T-helper 1 cell treated with Interleukin-12 subunit alpha and Interleukin-12 subunit beta and Interleukin-4 antibody, amounts not matched to agents 30 μg/mL and 1 μg/mL, for 36 hours (primary cell): ENCODE measurements around the gene LSM5.
"Not testable (repeated sequence)": the region's sequence is repeated elsewhere in the genome, so short reads cannot be mapped to it uniquely, and the experiment has no call there.

Source experiments
- H3K27ac Mint-ChIP-seq: one replicate; pipeline ENCODE4 v1.8.0; 2021; ENCODE audit warnings: mild to moderate bottlenecking, mixed read lengths
- H3K27me3 Mint-ChIP-seq: one replicate; pipeline ENCODE4 v1.8.0; 2021; ENCODE audit warnings: low read depth, mixed read lengths
- H3K36me3 Mint-ChIP-seq: one replicate; pipeline ENCODE4 v1.8.0; 2021; ENCODE audit warnings: low read depth, mixed read lengths
- H3K4me1 Mint-ChIP-seq: one replicate; pipeline ENCODE4 v1.8.0; 2021; ENCODE audit warnings: low read depth, mixed read lengths
- H3K4me3 Mint-ChIP-seq: one replicate; pipeline ENCODE4 v1.8.0; 2021; ENCODE audit warnings: mild to moderate bottlenecking, moderate library complexity, mixed read lengths
- H3K9me3 Mint-ChIP-seq: one replicate; pipeline ENCODE4 v1.8.0; 2021; ENCODE audit warnings: mixed read lengths

LSM5 gene

DNA sequence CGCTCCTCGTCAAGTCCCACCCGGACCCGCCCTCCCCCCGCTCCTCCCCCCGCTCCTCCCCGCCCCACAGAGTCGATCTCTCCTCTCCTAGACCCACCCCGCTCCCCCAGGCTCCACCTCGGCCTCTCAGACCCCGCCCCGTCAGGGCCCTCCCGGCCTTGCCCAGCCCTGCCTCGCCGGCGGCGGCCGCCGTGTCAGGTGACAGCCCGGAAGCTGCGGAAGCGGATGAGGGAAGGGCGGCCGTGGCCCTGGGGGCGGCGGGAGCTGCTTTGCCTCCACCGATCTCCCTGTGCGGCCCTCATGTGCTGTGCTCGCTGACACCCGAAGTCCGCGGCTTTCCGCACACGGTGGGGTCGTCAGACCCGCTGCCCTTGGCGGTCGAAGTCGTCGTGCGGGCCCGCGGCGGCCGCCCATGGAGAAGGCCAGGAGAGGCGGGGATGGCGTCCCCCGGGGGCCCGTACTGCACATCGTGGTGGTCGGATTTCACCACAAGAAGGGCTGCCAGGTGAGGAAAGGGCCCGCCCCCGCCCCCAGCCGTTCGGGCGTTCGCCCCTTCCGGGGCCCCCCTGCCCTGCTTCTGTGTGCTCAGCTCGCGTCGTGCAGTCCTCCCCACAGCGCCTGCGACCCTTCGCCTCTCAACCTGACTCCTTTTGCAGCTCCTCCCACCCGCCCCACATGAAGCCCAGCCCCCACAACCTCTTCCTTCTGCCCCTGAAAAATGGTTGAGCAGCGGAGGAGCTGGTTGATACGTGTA lies 5.3 kb upstream of the LSM5 start, which contains the start of gene AVL9:
AVL9 (plus strand) TSS at position 192 of the 754 bp plus-strand sequence; CDS start at position 413, 221 bp downstream.
- H3K27ac Mint-ChIP-seq: peak within 1 kb of the TSS; percentile 93
- H3K9me3 Mint-ChIP-seq: no peaks in the 10 kb centered on the region
- peak within 1 kb of the TSS; percentile 95 for H3K4me3 Mint-ChIP-seq
- H3K27me3 Mint-ChIP-seq: no peaks in the 10 kb centered on the region
- H3K4me1 Mint-ChIP-seq: peaks cover 22% of the 10 kb centered on the region
- H3K36me3 Mint-ChIP-seq: peaks cover 10% of the 10 kb centered on the region

DNA sequence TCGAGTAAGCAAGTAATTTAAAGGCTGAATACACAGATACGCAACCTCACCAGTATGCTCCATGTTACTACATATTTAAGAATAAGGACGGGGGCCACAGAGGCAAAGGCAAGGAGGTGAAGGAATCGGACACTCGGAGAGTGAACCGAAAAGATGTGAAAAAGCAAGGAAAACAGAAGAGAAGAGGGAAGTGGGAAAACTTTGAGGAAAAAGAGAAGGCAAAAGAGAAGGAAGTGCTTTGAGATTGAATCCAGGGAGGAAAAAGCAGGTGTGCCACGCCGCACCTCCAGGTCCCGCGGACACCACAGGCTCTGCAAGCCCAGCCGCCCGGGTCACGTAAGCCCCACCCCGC lies 4.7 kb upstream of the LSM5 start:
- Mint-ChIP-seq H3K9me3 (no peaks in the 10 kb centered on the region), H3K4me3 (peak overlapping the region; percentile 95), H3K36me3 (peaks cover 7% of the 10 kb centered on the region), H3K4me1 (peaks cover 21% of the 10 kb centered on the region), H3K27ac (peak overlapping the region; percentile 81), H3K27me3 (no peaks in the 10 kb centered on the region)

GRCh38 chr7:32489788-32490126 lies 423 bp downstream of the LSM5 start:
- peaks cover 23% of the 10 kb centered on the region for H3K4me1 Mint-ChIP-seq
- peaks cover 14% of the 10 kb centered on the region for H3K36me3 Mint-ChIP-seq
- no peaks in the 10 kb centered on the region for H3K27me3 Mint-ChIP-seq
- peak overlapping the region; percentile 85 for H3K4me3 Mint-ChIP-seq
- H3K27ac Mint-ChIP-seq: peak overlapping the region; percentile 88
- no peaks in the 10 kb centered on the region for H3K9me3 Mint-ChIP-seq

- Mint-ChIP-seq H3K27me3 (peaks cover 2% of the 10 kb centered on the region), H3K27ac (no peak overlapping the region), H3K36me3 (peaks cover 10% of the 10 kb centered on the region), H3K4me3 (no peak overlapping the region), H3K4me1 (peaks cover 2% of the 10 kb centered on the region), H3K9me3 (no peaks in the 10 kb centered on the region)
These were observed 8.3 kb downstream of the LSM5 start for GRCh38 chr7:32481921-32482320.

DNA sequence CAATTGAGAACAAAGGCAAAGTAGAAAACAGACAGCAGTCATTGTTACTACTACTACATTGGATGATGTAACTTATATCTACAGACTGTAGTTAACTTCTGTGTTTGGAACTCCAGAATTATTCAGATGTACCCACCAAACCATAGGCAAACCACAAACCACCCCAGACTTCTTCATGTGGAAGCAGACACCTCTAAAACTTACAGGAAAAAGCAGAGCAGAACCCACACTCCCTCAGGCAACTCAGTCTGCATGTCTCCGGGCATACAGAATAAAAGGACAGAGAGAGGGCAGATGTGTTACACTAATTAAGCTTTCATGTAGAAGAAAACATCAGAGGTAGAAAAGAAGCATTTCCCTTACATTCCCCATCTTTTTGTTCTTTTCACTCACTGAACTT lies 9.0 kb downstream of the LSM5 start:
- Mint-ChIP-seq H3K4me3 (no peak overlapping the region), H3K27me3 (peaks cover 2% of the 10 kb centered on the region), H3K27ac (no peak overlapping the region), H3K9me3 (no peaks in the 10 kb centered on the region), H3K4me1 (peaks cover 2% of the 10 kb centered on the region), H3K36me3 (peaks cover 10% of the 10 kb centered on the region)

GRCh38 chr7:32479574-32480200 lies 10.5 kb downstream of the LSM5 start:
- peaks cover 2% of the 10 kb centered on the region for H3K4me1 Mint-ChIP-seq
- H3K9me3 Mint-ChIP-seq: no peaks in the 10 kb centered on the region
- no peak overlapping the region for H3K4me3 Mint-ChIP-seq
- no peak overlapping the region for H3K27ac Mint-ChIP-seq
- peaks cover 2% of the 10 kb centered on the region for H3K27me3 Mint-ChIP-seq
- peaks cover 2% of the 10 kb centered on the region for H3K36me3 Mint-ChIP-seq

DNA sequence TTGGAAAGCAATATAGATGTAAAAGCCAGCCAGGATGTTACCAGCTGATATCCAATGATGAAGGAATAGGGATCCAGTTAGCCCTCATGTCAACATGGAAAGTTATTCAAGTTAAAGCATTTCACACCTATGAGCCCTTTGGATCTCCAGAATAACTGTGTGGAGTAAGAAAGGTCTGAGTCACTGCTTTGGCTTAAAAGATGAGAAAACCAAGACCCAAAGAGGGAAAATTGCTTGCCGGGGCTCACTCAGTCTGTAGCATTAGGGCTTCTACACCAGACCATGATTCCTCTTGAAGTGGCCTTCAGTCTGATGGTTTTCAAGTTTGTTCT lies 12.6 kb downstream of the LSM5 start:
- Mint-ChIP-seq H3K27me3 (peaks cover 2% of the 10 kb centered on the region), H3K4me3 (no peak overlapping the region), H3K27ac (no peak overlapping the region), H3K9me3 (no peaks in the 10 kb centered on the region), H3K4me1 (peaks cover 2% of the 10 kb centered on the region), H3K36me3 (no peaks in the 10 kb centered on the region)

DNA sequence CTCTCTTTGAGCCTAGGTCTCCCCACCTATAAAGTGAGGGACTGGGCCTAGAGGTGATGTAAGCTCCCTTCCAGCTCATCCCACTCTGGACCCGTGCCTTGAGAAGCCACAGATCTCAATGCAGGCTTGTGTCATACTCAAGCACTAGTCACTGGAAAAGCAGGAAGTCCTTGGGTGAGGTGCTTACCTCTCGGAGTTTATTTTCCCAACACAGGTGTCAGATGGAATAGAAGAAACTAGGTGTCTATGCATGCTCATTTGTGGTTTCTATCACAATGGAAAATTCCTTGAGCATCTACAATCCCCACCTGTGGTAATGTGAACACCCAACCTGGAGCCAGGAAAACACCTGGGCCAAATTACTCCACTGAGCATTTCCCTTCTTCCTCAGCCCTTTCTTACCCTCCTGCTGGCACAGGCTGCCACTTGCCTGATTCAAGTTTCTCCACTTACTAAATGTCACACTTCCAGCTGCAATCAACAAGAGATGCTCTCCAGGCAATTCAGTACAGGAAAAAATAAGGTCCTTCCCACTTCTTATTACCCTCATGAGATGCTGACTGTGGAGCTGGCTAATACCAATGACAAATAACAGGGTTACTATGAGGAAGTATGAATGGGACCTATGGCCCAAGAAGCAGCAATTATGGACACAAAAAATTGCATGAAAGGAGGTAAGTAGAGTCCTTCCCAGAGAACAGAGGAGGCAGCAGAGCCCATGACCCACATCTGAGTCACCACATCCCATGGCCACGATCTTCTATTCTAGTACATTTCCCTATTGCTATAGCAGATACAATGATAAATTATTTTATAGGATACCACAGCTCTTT lies 13.1 kb downstream of the LSM5 start:
- peaks cover 2% of the 10 kb centered on the region for H3K4me1 Mint-ChIP-seq
- H3K4me3 Mint-ChIP-seq: no peak overlapping the region
- no peaks in the 10 kb centered on the region for H3K36me3 Mint-ChIP-seq
- no peak overlapping the region for H3K27ac Mint-ChIP-seq
- no peaks in the 10 kb centered on the region for H3K9me3 Mint-ChIP-seq
- peaks cover 4% of the 10 kb centered on the region for H3K27me3 Mint-ChIP-seq

- H3K4me1 Mint-ChIP-seq: no peaks in the 10 kb centered on the region
- H3K27ac Mint-ChIP-seq: no peak overlapping the region
- no peaks in the 10 kb centered on the region for H3K36me3 Mint-ChIP-seq
- no peaks in the 10 kb centered on the region for H3K9me3 Mint-ChIP-seq
- H3K4me3 Mint-ChIP-seq: no peak overlapping the region
- H3K27me3 Mint-ChIP-seq: peaks cover 3% of the 10 kb centered on the region
These were observed 16.2 kb downstream of the LSM5 start for GRCh38 chr7:32474008-32474407.

DNA sequence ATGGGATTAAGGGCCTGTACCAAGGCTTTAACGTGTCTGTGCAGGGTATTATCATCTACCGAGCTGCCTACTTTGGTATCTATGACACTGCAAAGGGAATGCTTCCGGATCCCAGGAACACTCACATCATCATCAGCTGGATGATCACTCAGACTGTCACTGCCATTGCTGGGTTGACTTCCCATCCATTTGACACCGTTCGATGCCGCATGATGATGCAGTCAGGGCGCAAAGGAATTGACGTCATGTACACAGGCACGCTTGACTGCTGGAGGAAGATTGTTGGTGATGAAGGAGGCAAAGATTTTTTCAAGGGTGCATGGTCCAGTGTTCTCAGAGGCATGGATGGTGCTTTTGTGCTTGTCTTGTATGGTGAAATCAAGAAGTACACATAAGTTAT lies 18.2 kb downstream of the LSM5 start:
- H3K27me3 Mint-ChIP-seq: peaks cover 3% of the 10 kb centered on the region
- H3K27ac Mint-ChIP-seq: no peak overlapping the region
- no peaks in the 10 kb centered on the region for H3K36me3 Mint-ChIP-seq
- no peaks in the 10 kb centered on the region for H3K9me3 Mint-ChIP-seq
- no peak overlapping the region for H3K4me3 Mint-ChIP-seq
- H3K4me1 Mint-ChIP-seq: no peaks in the 10 kb centered on the region

DNA sequence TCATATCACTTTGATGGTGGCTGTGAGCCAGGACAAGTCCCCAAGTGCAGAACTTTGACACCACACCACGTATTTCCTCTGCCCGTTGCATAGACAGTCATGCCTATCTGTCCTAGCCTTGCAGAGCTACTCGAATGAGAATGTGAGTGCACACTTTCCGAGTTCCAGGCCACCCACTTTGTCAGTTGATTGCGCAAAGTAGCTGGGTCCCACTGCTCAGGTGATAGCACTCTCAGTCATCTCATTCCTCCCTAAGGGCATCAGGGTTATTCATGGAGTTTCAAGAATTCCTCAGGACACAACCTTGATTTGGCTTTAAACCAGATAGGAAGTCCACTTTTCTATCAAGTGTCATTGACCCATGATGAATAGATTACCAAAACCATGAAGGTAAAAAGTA lies 19.3 kb downstream of the LSM5 start:
- Mint-ChIP-seq H3K27me3 (peaks cover 3% of the 10 kb centered on the region), H3K4me3 (no peak overlapping the region), H3K4me1 (no peaks in the 10 kb centered on the region), H3K36me3 (no peaks in the 10 kb centered on the region), H3K27ac (no peak overlapping the region), H3K9me3 (no peaks in the 10 kb centered on the region)

DNA sequence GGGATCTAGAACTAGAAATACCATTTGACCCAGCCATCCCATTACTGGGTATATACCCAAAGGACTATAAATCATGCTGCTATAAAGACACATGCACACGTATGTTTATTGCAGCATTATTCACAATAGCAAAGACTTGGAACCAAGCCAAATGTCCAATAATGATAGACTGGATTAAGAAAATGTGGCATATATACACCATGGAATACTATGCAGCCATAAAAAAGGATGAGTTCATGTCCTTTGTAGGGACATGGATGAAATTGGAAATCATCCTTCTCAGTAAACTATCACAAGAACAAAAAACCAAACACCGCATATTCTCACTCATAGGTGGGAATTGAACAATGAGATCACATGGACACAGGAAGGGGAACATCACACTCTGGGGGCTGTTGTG lies 20.2 kb downstream of the LSM5 start:
- not testable (repeated sequence) for H3K4me3 Mint-ChIP-seq, H3K36me3 Mint-ChIP-seq, H3K27ac Mint-ChIP-seq, H3K4me1 Mint-ChIP-seq, H3K9me3 Mint-ChIP-seq, H3K27me3 Mint-ChIP-seq

DNA sequence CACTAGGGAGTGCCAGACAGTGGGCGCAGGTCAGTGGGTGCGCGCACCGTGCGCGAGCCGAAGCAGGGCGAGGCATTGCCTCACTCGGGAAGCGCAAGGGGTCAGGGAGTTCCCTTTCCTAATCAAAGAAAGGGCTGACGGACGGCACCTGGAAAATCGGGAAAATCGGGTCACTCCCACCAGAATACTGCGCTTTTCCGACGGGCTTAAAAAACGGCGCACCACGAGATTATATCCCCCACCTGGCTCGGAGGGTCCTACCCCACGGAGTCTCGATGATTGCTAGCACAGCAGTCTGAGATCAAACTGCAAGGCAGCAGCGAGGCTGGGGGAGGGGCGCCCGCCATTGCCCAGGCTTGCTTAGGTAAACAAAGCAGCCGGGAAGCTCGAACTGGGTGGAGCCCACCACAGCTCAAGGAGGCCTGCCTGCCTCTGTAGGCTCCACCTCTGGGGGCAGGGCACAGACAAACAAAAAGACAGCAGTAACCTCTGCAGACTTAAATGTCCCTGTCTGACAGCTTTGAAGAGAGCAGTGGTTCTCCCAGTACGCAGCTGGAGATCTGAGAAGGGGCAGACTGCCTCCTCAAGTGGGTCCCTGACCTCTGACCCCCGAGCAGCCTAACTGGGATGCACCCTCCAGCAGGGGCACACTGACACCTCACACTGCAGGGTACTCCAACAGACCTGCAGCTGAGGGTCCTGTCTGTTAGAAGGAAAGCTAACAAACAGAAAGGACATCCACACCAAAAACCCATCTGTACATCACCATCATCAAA lies 25.4 kb downstream of the LSM5 start:
- not testable (repeated sequence) for H3K27ac Mint-ChIP-seq, H3K27me3 Mint-ChIP-seq, H3K9me3 Mint-ChIP-seq, H3K4me3 Mint-ChIP-seq, H3K36me3 Mint-ChIP-seq, H3K4me1 Mint-ChIP-seq

DNA sequence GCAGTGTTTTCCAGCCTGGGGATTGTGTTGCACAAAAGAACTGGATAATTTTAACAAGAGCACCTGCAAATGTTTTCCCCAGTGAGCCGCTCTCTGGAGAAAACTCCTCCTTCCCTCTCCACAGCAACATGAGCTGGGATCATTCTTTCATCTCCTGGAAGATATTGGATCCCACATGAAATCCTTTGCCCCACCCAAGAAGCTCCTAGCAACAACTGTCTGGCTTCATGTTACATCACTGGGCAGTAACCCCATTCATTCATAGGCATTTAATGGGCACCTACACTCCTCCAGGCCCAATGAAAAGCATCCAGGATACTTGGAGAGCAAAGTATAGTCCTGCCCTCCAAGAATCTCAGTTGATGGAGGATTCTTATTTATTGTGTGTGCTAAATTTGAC lies 27.2 kb downstream of the LSM5 start:
- Mint-ChIP-seq H3K4me3 (no peak overlapping the region), H3K36me3 (no peaks in the 10 kb centered on the region), H3K9me3 (no peaks in the 10 kb centered on the region), H3K27me3 (no peaks in the 10 kb centered on the region), H3K27ac (no peak overlapping the region), H3K4me1 (no peaks in the 10 kb centered on the region)
